ENCODE data around the gene PFDN1. TPM values are rescaled to one million over a fixed set of nuclear protein-coding genes. Genes with fewer than 3 reads are reported as not detected.

PFDN1 gene
- polyA plus RNA-seq, 1 experiment, result 114 TPM

DNA sequence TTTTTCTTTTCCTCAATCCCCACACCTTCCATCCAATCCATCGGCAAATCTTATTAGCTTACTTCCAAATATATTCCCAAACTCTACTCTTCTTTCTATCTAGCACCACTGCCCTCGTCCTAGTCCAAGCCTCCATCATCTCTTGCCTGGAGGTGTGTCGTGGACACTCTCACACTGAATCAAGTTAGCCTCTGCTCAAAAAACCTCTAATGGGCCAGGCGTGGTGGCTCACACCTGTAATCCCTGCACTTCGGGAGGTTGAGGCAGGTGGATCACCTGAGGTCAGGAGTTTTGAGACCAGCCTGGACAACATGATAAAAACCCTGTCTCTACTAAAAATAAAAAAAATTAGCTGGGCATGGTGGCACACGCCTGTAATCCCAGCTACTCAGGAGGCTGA is 46.2 kb downstream of the PFDN1 start:
- Histone ChIP-seq H3K36me3 (ENCODE audit: control insufficient read depth, insufficient read depth, low read length) (peaks cover 1% of the 10 kb centered on the region; the same call in 1 of the 2 replicates), H3K4me3 (ENCODE audit: low read depth, low read length) (no peak overlapping the region), H3K27me3 (ENCODE audit: control insufficient read depth, insufficient read depth, low read length) (no peaks in the 10 kb centered on the region)
- POLR2A ChIA-PET, result interaction anchor here (0.6 kb wide), 1 partner anchor 325 kb away, joined by 4 read pairs; no protein-coding TSS in a partner anchor
- no peak for TF ChIP-seq CTCF (IDR thresholded peaks at IDR 0.05; ENCODE audit: insufficient read depth, low read depth, low read length)
- no peak for DNase-seq (ENCODE audit: low read depth)
- CTCF ChIA-PET, result interaction anchor here (4.2 to 23.5 kb wide), 2 partner anchors 12 to 89 kb away, joined by 22 to 813 read pairs; partner anchors contain the start of gene HBEGF

DNA sequence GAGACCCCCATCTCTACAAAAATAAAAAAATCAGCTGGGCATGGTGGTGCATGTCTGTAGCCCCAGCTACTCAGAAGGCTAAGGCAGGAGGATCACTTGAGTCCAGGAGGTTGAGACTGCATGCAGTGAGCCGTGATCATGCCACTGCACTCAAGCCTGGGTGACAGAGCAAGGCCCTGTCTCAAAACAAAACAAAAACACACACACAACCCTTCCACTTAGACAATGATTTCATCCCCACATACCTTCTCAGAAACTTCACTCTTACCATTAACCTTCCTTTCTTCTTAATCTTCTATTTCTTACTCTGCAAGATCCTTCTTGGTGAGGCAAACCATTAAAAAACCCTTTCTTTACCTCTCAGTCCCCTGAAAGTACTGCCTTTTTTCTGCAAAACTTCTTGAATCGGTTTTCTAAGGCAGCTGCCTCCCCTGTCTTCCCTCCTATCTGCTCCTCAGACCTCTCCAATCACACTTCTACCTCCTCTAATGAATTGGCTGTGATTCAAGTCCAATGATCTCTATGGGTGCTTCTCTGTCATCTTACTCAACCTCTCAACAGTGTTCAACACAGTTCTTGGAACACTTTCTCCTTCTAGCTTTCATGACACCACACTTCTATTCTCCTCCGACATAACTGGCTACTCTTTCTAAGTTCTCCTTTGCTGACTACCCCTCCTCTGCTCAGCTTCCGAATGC is 47.3 kb downstream of the PFDN1 start:
- H3K36me3 ChIP-seq (ENCODE audit: control insufficient read depth, insufficient read depth, low read length), result peaks cover 1% of the 10 kb centered on the region; the same call in 1 of the 2 replicates
- H3K4me3 ChIP-seq (ENCODE audit: low read depth, low read length), result no peak overlapping the region
- ChIA-PET POLR2A (no interaction called here), CTCF (interaction anchor here (0.7 to 23.5 kb wide), 3 partner anchors 11 to 130 kb away, joined by 3 to 813 read pairs (median 22); partner anchors contain the start of gene HBEGF)
- no peak for DNase-seq (ENCODE audit: low read depth)
- TF ChIP-seq CTCF (IDR thresholded peaks at IDR 0.05; ENCODE audit: insufficient read depth, low read depth, low read length), result no peak
- no peaks in the 10 kb centered on the region for H3K27me3 ChIP-seq (ENCODE audit: control insufficient read depth, insufficient read depth, low read length)

DNA sequence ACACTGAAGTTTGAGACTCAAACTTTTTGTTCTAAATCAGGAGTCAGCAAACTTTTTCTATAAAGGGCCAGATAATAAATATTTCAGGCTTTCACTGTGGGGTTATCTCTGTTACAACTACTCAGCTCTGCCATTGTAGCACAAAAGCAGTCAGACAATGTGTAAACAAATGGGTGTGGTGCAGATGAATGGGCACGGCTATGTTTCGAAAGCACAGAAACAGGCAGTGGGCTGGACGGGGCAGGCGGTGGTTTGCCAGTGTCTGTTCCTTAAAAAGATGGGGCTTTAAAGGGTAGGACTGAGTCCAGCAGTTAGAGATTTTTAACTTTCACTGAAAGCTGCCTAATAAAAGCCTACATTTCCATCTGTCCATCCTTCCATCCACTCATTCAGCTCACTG is 48.9 kb downstream of the PFDN1 start:
- POLR2A ChIA-PET, result no interaction called here
- DNase-seq (ENCODE audit: low read depth), result no peak
- H3K4me3 ChIP-seq (ENCODE audit: low read depth, low read length), result no peak overlapping the region
- no peak for TF ChIP-seq CTCF (IDR thresholded peaks at IDR 0.05; ENCODE audit: insufficient read depth, low read depth, low read length)
- H3K36me3 ChIP-seq (ENCODE audit: control insufficient read depth, insufficient read depth, low read length), result no peaks in the 10 kb centered on the region; the same call in 1 of the 2 replicates
- CTCF ChIA-PET, result interaction anchor here (1.0 to 23.5 kb wide), 4 partner anchors 10 to 210 kb away, joined by 3 to 813 read pairs (median 12); partner anchors contain the start of genes HBEGF and NRG2
- no peaks in the 10 kb centered on the region for H3K27me3 ChIP-seq (ENCODE audit: control insufficient read depth, insufficient read depth, low read length)

GRCh38 chr5:140252470-140253126 is 50.3 kb downstream of the PFDN1 start:
- no peak for TF ChIP-seq CTCF (IDR thresholded peaks at IDR 0.05; ENCODE audit: insufficient read depth, low read depth, low read length)
- POLR2A ChIA-PET, result no interaction called here
- DNase-seq (ENCODE audit: low read depth), result no peak
- CTCF ChIA-PET, result interaction anchor here (4.2 to 23.5 kb wide), 2 partner anchors 8 to 93 kb away, joined by 22 to 813 read pairs; partner anchors contain the start of gene HBEGF
- H3K36me3 ChIP-seq (ENCODE audit: control insufficient read depth, insufficient read depth, low read length), result no peaks in the 10 kb centered on the region; the same call in 1 of the 2 replicates
- H3K27me3 ChIP-seq (ENCODE audit: control insufficient read depth, insufficient read depth, low read length), result no peaks in the 10 kb centered on the region
- no peak overlapping the region for H3K4me3 ChIP-seq (ENCODE audit: low read depth, low read length)

GRCh38 chr5:140251527-140251973 is 51.4 kb downstream of the PFDN1 start:
- DNase-seq (ENCODE audit: low read depth), result peak; percentile 84
- H3K27me3 ChIP-seq (ENCODE audit: control insufficient read depth, insufficient read depth, low read length), result no peaks in the 10 kb centered on the region
- no peaks in the 10 kb centered on the region; the same call in 1 of the 2 replicates for H3K36me3 ChIP-seq (ENCODE audit: control insufficient read depth, insufficient read depth, low read length)
- TF ChIP-seq CTCF (IDR thresholded peaks at IDR 0.05; ENCODE audit: insufficient read depth, low read depth, low read length), result no peak
- H3K4me3 ChIP-seq (ENCODE audit: low read depth, low read length), result no peak overlapping the region
- POLR2A ChIA-PET, result interaction anchor here (0.6 kb wide), 2 partner anchors 38 to 504 kb away, joined by 3 to 6 read pairs; no protein-coding TSS in a partner anchor
- CTCF ChIA-PET, result interaction anchor here (23.5 kb wide), 1 partner anchor 94 kb away, joined by 813 read pairs; the partner anchor contains the start of gene HBEGF
